ENCODE results near the gene DLL3.
A peak's percentile ranks its signal among the peaks of the same experiment; 100 is the strongest.

The DLL3 gene

DNA sequence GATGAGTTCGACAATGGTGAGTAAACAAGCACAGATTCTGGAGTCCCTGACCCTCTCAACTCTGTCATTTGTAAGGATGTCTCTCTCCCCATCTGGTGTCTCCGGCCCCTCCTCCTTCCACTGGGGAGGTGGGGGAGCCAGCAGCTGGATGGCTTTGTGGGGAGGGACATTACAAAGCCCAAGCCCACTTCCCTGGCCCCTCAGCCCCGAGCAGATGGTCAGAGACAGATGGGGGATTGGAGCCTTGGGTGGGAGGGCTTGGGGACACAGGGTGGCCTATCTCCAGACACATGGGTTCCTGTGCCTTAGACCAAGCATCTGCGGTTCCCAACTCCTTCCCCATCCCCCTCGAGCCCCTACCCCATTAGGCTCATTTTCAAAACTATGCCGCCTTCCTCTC is 15.6 kb upstream of the DLL3 start:
- DNase-seq = no peak

DNA sequence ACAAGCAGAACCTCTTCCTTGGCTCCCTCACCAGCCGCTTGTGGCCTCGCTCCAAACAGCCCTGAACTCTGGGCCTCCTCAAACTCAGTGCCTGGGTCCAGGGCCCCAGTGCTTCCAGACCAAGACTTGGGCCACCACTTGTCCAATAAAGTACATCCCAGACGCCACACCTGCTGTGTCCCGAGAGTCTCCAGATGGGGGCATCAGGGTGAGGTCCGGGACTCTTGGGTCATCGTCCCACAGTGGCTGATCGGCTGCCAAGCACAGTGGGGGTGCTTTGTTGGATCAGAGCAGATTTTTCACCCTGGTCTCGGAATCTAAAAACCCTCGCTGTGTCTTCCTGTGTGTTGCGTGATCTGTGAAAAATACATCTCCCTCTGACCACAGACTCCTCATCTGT is 9.0 kb upstream of the DLL3 start:
- DNase-seq = no peak

DNA sequence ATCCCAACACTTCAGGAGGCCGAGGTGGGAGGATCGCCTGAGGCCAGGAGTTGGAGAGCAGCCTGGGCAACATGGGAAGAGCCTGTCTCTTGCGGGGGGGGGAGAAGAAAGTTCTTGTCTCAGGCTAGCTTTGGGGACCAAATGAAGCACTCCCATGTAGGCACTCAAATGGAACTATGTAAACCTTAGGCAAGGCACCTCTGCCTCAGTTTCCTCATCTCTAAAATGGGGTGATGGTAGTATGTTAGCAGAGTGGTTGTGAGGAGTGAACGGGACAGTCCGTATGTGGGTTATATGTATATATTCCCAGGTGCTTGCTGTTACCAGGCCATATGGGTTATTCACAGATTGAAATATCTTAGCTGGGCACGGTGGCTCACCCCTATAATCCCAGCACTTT is 6.5 kb upstream of the DLL3 start:
- DNase-seq = no peak

DNA sequence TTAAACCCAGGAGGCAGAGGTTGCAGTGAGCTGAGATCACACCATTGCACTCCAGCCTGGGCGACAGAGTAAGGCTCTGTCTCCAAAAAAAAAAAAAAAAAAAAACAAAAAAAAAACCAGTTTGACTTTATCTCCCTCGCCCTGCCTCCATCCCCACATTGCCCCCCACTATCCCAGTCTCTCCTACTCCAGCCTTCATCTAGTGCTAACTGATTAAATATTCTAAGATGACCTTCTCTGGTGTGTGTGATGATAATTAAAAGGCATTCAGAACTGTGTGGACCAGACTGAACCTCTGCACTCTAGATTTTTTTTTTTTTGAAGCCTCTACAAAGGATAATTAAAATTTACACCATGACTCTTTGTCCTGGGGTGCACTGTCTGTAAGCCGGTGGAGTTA is 6.0 kb upstream of the DLL3 start:
- DNase-seq = no peak

DNA sequence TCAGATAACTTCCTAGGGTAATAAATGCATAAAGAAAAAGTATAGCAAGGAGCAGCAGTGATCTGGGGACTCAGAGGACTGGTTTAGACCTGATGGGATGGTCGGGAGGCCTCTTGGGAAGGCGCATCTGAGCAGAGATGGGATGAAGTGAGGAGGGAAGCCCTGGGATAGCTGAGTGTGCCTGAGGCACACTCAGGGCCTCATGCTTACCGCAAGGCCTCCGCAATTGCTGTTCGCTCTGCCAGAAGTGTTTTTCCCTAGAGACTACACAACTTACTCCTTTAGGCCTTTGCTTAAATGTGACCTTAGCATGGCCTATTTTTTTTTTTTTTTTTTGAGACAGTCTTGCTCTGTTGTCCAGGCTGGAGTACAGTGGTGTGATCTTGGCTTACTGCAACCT is 4.1 kb upstream of the DLL3 start:
- DNase-seq = no peak

DNA sequence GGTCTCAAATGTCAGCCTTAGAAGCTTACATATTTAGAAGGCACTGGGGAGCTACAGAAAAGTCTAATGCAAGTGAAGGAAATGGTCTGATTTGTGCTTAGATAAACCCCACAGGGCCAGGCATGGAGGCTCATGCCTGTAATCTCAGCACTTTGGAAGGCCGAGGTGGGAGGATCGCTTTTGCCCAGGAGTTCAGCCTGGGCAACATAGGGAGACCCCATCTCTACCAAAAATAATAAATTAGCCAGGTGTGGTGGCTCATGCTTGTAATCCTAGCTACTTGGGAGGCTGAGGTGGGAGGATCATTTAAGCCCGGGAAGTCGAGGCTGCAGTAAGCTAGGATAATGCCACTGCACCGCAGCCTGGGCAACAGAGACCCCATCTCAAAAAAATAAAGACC is 2.7 kb upstream of the DLL3 start:
- no peak for DNase-seq

DNA sequence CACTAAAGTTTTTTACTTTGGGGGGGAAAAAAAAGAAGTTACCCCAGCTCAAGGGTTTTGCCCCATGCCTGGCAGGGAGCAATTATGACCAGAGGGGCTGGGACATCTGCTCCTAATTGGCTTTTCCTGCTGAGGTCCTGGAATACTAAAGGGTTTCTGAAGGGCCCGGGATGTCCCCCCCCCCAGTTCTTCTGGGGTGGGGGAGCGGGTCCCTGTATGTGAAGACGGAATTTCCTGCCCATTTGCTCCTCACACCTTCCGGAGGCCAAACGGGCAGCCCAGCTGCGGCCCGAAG is 1.1 kb upstream of the DLL3 start:
- no peak for DNase-seq

DNA sequence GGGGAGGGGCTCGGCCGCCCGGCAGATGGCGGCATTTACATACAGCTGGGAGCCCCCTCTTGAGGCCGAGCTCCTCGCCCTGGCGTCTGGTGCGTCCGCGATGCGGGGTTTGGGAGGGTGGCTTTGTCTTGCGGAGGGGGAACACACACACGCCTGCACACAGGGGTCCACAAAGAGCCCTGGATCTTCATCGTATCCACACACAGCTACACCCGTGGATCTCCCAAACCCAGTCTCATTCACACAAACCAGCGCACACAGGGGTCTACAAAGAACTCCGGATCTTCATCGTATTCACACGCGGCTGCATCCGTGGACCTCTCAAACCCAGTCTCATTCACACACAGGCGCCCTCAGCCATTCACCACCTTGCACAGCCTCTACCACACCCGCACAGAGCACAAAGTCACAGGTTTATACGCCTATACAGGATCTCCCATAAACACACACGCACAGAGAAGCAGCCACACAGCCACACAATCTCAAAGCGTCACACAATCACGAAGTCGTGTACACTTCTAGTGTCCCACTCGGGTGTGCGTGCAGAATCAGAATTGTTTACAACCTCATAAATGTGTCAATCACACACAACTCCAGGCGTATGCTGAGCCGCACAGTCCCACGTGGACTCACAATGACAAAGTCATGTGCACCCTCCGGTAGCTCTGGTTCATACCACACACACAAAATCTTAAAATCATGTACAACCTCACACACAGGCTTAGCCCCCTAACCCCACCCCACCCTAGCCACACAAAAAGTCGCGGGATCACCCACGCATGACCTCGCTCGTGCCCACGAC is 550 bp upstream of the DLL3 start:
- no peak for DNase-seq

DNA sequence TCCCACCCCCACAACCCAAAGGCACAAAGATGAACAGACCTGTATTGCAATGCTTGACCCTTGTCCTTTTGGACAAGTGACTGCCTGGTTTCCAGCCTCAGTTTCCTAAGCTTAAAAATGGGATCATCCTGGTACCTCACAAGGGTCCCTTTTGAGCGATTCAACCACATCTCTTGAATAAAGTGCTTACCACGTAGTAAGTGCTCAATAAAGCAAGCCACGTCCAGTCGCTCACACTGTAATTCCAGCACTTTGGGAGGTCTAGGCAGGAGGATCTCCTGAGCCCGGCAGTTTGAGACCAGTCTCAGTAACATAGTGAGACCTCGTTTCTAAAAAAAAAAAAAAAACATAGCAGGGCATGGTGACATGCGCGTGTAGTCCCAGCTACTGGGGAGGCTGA is 1.2 kb downstream of the DLL3 start:
- no peak for DNase-seq

DNA sequence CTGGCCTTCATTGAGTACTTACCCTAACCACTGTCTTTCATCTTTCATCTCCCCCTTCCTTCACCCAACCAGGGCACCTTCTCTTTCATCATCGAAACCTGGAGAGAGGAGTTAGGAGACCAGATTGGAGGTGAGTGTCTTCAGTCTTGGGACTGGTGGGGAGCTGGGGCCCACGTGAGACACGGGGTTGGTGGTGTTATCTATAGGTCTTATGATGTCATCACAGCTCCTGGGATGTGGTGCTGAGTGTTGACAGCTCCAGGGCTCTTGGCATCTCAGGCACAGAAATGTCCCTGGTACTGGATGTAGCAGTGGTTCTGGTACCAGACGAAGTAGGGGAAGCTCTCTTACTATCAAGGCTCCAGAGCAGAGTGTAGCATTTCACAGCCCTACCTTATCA is 1.8 kb downstream of the DLL3 start:
- no peak for DNase-seq

DNA sequence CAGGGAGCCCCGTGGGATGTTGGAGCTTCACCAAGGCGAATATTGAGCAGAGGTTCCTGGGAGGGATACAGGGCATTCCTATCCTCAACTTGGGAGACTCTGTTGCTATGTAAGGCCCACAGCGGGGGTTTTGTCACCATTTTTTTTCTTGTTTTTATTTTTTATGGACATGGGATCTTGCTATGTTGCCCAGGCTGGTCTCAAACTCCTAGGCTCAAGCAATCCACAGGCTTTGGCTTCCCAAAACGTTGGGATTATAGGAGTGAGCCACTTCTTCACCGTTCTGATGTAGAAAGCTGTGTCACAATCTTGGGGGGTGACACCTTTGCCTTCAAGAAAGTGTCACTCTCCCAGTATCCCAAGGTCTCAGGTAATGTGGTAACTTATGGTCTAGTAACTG is 2.6 kb downstream of the DLL3 start:
- no peak for DNase-seq

DNA sequence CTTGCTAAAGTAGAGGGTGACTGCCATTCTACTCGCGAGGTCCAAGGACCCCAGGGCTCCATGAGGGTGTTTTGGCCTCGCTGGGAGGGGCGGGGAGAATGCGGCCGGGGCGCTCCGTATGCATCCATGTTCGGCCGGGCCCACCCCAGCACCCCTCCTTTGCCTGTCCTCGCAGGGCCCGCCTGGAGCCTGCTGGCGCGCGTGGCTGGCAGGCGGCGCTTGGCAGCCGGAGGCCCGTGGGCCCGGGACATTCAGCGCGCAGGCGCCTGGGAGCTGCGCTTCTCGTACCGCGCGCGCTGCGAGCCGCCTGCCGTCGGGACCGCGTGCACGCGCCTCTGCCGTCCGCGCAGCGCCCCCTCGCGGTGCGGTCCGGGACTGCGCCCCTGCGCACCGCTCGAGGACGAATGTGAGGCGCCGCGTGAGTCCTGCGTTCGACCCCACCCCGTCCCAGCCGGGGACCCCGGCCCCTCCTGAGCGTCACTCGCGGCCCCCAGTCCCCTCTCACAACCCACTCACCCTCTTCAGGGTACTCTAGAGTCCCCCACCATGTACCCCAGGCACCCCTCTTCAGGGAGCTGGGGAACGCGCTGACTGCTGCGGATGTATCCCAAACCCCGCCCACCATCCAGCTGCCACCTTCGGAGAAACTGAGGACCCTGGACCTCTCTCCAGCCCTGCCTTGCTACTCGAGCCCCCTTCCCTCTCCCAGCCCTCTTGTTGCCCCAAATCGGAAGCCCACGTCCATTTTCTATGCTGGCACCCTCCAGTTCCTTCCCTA is 4.1 kb downstream of the DLL3 start:
- peak; percentile 96 for DNase-seq

DNA sequence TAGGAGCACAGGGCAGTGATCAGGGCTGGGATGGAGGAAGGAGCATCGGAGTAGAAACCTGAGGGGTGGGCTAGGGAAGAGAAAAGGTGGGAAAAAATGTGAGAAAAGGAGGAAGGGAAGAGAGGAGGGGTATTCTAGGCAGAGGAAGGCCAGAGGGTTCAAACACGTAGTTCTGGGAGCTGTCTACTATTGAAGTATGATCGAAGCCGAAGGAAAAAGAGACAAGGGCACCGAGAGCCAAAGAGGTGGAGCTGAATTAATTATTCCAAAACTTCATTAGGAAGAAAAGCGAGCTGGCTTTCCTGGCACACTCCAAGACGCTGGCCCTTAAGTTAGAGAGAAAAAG is 7.8 kb downstream of the DLL3 start:
- DNase-seq = no peak

DNA sequence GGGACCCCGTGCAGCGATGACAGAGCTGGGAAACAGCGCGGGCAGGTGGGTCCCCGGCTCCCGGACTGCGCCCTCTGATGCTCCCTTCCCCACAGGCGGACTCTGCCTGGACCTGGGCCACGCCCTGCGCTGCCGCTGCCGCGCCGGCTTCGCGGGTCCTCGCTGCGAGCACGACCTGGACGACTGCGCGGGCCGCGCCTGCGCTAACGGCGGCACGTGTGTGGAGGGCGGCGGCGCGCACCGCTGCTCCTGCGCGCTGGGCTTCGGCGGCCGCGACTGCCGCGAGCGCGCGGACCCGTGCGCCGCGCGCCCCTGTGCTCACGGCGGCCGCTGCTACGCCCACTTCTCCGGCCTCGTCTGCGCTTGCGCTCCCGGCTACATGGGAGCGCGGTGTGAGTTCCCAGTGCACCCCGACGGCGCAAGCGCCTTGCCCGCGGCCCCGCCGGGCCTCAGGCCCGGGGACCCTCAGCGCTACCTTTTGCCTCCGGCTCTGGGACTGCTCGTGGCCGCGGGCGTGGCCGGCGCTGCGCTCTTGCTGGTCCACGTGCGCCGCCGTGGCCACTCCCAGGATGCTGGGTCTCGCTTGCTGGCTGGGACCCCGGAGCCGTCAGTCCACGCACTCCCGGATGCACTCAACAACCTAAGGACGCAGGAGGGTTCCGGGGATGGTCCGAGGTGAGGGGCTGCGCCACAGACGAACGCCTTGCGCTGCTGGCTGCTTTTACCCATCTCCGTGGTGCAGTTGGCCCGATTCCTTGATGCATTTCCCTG is 8.4 kb downstream of the DLL3 start:
- DNase-seq = no peak

DNA sequence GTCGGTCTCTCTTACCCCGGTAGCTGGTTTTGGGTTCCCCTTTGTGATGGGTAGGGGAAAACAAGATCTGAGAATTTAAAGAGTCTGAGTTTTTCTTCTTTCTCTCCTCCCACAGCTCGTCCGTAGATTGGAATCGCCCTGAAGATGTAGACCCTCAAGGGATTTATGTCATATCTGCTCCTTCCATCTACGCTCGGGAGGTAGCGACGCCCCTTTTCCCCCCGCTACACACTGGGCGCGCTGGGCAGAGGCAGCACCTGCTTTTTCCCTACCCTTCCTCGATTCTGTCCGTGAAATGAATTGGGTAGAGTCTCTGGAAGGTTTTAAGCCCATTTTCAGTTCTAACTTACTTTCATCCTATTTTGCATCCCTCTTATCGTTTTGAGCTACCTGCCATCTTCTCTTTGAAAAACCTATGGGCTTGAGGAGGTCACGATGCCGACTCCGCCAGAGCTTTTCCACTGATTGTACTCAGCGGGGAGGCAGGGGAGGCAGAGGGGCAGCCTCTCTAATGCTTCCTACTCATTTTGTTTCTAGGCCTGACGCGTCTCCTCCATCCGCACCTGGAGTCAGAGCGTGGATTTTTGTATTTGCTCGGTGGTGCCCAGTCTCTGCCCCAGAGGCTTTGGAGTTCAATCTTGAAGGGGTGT is 9.1 kb downstream of the DLL3 start:
- DNase-seq = no peak

DNA sequence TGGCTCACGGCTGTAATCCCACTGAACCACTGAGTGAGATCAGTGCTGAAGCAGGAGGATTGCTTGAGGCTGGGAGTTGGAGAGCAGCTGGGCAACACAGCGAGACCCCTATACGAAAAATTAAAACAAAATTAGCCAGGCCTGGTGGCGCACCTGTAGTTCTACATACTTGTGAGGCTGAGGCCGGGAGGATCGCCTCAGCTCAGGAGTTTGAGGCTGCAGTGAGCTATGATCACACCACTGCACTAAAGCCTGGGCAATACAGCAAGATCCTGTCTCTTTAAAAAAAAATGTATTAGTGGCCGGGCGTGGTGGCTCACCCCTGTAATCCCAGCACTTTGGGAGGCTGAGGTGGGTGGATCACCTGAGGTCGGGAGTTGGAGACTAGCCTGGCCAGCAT is 9.9 kb downstream of the DLL3 start:
- no peak for DNase-seq

DNA sequence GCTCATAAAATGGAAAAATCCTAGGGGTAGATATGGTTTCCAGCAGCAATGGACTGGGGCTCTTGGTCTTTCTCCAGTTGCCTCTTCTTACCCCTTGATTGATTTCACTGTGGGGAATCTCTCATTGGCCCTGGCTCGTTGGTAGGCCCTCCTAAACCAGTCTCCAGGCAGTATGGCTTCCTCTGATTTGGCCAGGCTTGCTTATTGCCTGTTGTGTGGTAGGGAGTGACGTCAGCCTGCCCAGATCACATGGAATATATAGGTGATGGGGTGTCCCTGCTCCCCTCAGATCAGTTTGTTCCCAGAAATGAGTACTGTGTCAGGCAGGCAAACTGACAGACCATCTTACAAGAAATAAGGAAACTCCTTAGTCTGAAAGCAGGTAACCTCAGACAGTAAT is 10.5 kb downstream of the DLL3 start:
- no peak for DNase-seq

DNA sequence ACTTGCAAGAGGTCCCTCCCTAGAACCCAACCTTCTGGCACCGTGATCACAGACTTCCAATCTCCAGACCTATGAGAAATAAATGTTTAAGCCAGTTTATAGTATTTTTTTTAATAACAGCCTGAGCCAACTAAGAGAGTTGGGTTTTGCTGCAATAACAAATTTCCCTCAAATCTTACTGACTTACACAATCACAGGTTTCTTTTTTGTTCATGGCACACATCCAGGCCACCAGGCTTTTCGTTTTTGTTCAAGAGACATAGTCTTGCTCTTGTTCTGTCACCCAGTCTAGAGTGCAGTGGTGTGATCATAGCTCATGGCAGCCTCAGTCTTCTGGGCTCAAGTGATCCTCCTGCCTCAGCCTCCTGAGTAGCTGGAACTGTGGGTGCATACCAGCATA is 14.2 kb downstream of the DLL3 start:
- DNase-seq = no peak

DNA sequence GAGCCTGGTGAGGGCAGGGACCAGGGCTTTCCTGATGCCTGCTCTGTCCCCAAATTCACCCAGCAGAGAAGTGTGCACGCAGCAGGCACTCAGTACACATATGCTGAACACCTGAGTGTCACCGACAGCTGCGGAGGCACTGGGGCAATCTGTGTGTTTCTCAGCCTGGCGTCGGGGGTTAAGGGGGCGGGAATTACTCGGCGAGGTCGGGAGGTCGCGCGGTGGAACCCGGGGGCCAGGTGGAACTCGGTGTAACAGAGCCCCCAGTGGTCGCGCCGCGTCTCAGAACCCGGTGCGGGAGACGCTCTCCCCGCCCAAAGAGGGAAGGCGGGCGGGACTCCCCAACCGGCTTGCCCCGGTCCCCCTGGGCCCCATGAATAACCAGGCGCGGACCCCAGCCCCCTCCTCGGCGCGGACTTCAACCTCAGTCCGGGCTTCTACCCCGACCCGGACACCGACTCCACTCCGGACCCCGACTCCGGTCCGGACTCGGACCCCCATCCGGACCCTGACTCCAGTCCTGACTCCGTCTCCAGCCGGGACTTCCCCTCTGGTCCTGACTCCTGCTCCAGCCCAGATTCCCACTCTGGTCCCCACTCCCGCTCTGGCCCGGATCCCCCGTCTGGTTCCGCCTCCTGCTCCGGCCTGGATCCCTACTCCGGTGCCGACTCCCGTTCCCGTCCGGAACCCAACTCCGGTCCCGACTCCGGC is 16.2 kb downstream of the DLL3 start, which contains the start of gene SELENOV:
Gene SELENOV, plus strand, starts transcription at position 300 of the 711 bp plus-strand sequence. Its CDS starts 74 bp downstream, at position 374.
- DNase-seq = peak; percentile 42

DNA sequence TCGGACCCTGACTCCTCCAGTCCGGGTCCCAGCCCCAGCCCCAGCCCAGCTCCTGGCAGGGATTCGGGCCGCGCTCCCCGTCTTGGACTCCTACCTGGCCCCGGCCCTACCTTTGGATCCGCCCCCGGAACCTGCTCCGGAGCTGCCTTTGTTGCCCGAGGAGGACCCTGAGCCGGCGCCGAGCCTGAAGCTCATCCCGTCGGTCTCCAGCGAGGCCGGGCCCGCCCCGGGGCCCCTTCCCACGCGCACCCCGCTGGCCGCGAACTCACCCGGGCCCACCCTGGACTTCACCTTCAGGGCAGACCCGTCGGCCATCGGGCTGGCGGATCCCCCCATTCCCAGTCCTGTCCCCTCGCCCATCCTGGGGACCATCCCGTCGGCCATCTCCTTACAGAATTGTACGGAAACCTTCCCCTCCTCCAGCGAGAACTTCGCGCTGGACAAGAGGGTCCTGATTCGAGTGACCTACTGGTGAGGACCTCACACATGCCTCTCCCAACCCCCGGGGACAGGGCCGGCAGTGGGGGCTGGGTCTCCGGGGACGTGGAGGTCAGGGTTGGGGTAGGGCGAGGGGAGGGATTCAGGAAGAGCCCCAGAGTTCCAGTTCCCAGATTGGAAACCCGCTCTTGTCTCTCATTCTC is 16.9 kb downstream of the DLL3 start:
- no peak for DNase-seq

DNA sequence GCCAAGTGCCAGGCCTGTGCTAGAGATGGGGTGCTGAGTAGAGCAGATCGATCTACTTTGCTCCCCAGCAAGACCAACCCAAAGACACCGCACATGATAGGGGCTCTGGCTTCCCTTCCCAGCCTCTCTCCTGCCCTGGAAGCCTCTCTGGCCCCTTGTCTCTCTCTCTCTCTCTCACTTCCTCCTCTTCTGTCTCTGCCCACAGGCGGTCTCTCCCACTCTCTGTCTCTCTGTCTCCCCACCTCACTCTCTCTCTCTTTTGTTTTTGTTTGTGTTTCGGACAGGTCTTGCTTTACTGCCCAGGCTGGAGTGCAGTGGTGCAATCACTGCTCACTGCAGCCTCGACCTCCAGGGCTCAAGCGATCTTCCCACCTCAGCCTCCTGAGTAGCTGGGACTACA is 17.5 kb downstream of the DLL3 start:
- DNase-seq = no peak

DNA sequence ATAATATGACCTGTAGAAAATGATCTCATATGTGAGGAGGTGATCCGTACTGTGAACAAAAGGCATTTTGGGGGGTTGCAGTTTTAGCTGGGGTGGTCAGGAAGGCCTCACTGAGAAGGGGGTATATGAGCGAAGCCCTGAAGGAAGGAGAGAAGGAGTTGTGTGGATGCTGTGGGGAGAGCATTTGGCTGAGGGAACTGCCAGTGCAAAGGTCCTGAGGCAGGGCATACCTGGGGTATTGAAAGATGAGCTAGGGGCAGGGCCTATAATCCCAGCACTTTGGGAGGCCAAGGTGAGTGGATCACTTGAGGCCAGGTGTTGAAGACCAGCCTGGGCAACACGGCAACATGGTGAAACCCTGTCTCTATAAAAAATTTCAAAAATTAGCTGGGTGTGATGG is 18.7 kb downstream of the DLL3 start:
- no peak for DNase-seq

All from 8988T (cell line).